GM19238 (cell line): ENCODE results near the gene OTOP2.

ENCODE experiments used
- DNase-seq: peaks from one replicate; pipeline ENCODE4 v3.0.0; 2011; ENCODE audit warnings: low spot score; ENCODE audit not compliant: insufficient read length

OTOP2 gene

DNA sequence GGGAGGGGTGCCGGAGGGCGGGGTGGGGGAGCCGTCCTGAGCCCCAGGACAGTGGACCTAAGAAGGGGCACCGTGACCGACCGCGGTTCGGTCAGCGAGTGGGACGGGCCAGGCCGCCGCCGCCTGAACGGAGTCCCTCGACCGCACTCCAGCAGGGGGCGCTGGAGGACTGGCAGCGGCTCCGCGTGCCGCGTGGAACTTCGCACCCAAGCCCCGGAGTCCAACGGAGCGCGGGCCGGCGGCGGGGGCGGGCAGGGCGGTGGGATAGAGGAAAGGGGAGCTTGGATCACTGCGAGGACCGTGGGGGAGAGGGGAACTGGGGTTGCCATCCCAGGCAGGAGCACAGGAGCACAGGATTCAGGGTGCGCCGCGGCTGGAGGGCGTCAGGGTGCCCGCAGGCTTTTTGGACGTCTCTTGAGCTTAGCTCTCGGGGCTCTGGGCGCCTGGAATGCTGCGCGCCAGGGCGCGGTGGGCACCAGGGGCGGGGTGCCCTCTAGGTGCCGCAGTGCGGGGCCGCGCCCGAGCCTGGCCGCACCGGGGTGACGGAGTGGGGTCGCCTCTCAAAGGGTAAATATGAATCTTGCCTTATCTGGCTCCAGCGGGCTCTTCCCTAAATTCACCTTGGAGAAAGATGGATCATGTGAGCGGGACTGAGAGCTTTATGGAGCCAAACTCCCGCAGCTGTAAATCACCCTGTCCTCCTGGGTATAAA lies 379 bp upstream of the OTOP2 start:
- DNase-seq = peak; percentile 76

- no peak for DNase-seq
Measured at GRCh38 chr17:74925242-74925641, 1.2 kb downstream of the OTOP2 start.

DNA sequence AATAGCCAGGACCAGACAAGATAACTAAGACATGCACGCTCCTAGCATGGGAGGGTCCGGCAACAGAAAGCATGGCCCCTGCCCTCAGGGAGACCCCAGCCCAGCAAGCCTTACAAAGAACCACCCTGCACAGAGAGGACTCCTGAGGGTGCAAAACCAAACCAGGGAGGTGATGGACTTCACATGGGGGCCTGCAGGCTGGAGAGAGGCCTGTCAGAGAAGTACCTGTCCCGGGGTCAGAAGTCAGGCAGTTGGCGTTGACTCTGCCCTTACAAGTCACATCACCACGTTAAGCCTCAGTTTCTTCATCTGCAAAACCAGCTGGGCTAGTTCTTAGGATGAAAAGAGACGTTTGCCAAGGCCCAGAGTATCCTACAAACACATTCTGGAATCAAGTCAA lies 4.7 kb downstream of the OTOP2 start:
- DNase-seq = no peak

- DNase-seq = no peak
Measured at GRCh38 chr17:74930535-74931036, 6.5 kb downstream of the OTOP2 start.

DNA sequence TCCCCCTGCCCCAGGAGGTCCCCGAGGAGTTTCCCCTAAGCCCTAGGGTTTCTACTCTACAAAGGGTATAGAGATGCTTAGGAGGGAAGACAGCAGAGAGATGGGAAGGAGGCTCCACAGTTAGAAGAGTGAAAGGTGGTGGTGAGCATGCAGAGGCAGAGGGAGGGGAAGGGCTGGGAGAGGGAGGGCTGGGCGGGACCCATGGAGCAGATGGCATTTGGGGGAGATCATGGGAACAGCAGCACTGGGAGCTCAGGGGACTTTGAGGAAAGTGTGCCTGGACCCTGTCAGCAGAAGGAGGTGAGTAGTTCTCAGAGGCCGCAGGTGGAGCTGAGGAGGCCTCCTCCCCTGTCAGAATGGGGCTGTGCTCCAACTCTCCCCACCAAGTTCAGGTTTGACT lies 11.0 kb downstream of the OTOP2 start:
- DNase-seq = no peak

DNA sequence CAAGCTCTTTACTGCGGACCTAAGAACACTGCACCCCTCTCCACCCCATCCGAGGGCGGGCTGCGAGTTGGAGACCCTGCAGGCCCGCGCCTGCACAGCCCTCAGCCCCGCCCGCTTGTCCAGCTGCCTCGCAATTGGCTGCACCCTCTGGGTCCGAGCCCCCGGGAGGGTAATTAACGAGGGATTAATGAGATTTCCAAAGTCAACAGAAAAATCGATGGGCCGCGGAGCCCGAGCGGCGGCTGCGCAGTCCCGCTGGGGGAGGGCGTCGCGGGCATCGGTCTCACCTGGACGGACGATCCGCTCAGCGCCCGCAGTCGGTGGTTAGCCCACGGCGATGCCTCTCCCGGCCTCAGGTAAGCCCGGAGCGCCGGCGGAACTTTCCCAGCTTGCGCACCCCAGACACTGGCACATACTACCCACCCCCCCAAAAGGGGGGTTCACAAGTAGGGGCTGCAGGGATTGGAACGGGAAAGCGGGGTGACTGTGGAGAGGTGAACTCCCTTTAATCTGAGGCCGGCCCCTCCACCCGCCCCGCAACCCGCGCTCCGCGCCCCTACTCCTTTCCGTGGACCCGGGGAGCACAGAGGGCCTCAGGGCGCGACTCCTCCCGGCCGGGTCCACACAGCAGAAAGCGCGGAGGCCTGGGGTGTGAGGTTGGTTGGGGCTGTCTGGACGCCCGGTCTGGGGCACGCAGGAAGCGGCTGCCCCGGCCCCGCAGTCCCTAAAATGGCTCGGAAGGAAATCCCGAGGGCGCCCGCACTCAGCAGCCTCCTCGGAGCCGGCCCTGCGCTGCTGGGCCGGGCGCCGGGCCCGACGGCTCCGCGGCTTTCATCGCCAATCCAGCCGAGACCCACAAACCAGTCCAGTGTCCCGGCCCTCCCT lies 11.8 kb downstream of the OTOP2 start, which contains the start of gene OTOP3:
Gene OTOP3, plus strand, starts transcription at position 314 of the 885 bp plus-strand sequence. Its CDS starts 24 bp downstream, at position 338.
- DNase-seq = no peak

DNA sequence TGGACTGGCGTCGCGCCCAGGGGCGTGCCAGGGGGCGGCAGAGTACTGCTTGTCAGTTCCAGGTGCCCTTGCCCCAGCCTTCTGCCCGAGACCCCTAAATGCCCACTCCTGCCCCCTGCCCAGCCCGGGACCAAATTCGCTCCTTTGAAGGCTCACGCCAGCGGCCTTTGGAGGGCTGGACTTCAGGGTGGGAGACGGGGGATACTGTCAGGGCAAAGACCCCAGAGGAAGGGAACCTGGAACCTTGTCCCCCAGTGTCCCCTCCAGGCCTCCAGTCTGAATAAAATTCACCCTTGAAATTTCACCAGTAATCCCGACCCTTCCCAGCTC lies 12.4 kb downstream of the OTOP2 start:
- no peak for DNase-seq

DNA sequence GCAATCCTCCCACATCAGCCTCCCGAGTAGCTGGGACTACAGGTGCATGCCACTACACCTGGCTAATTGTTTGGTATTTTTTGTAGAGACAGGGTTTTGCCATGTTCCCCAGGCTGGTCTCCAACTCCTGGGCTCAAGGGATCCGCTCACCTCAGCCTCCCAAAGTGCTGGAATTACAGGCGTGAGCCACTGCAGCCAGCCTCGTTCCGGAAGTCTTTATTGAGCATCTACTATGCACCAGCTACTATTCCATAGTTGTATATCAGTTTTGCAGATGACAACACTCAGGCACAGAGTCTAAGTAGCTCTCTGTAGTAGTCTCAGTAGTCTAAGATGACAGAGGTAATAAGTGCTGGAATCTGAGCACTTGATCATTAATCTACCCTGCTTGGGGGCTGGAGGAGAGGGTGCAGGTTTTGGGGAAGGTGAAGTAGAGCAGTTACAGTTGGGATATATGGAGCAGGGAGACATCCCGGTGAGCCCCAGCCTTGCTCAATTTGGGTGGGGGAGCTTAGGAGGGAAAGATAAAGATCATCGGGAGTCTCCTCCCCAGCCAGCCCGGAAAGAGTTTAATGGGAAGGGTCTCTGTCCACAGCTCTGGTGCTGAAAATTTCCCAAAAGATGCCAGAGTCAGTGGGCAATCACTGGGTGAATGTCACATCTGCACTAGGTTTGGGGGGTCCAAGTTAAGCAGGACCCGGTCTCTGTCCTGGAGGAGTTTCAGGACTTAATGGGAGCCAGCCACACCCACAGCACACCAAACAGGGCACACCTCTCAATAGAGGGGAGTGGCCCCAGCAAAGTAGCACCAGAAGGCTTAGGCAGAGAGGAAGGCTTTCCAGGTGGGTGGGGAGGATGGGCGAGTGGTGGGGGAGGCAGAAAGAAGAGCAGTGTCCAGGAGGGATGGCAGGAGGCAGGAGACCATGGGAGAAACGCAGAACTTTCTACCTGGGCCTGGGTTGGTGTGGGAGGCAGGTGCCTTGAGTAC lies 13.3 kb downstream of the OTOP2 start:
- DNase-seq = no peak

DNA sequence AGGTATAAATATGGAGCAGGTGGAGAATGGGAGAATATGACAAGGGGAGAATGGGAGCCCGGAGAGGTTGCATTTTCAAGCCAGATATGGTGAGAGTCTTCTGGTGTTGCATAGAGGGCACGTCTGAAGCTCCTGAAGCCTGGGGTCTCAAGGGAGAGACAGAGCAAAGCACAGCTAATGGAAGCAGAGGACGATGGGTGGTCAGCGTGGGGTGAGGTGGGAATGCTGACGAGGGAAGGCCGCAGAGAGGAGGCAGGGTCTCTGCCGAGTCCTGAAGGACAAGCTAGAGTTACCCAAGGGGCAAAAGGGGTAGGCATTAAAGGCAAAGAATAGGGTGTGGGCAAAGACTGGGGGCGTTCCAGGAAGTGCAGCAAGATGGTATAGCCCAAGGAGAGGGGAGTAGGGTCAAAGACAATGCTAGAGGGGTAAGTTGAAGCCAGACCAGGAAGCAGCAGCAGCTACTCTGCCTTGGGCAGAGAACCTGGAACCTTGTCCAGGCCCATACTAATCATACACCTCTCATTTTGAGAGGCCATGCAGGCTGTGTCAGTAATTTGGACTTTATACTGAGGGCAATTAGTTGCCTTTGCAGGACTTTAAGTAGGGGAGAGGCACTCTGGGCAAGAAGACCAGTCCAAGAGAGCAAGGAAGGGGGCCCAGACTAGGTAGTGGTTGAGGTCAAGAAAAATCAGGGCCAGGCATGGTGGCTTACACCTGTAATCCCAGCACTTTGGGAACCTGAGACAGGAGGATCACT lies 14.3 kb downstream of the OTOP2 start:
- DNase-seq = no peak

- DNase-seq = no peak
Measured at GRCh38 chr17:74939534-74939933, 15.5 kb downstream of the OTOP2 start.

DNA sequence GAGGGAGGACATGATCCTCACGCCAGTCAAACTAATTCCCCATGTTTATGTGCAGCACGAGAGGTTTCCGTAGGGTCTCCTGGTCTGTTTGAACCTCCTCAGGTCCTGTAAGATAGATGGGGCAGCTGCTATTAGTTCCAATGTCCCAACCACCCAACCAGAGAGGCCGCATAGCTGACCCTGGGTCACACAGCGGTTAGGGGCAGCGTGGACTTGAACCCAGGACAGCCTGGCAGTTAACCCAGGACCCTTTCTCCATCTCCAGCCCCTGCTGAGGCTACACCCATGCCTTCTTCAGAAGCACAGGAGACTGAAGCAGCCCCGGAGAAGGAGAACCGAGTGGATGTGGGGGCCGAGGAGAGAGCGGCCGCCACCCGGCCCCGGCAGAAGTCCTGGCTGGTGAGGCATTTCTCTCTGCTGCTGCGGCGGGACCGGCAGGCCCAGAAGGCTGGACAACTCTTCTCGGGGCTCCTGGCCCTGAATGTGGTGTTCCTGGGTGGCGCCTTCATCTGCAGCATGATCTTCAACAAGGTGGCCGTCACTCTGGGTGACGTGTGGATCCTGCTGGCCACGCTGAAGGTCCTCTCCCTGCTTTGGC lies 17.2 kb downstream of the OTOP2 start:
- DNase-seq = no peak

DNA sequence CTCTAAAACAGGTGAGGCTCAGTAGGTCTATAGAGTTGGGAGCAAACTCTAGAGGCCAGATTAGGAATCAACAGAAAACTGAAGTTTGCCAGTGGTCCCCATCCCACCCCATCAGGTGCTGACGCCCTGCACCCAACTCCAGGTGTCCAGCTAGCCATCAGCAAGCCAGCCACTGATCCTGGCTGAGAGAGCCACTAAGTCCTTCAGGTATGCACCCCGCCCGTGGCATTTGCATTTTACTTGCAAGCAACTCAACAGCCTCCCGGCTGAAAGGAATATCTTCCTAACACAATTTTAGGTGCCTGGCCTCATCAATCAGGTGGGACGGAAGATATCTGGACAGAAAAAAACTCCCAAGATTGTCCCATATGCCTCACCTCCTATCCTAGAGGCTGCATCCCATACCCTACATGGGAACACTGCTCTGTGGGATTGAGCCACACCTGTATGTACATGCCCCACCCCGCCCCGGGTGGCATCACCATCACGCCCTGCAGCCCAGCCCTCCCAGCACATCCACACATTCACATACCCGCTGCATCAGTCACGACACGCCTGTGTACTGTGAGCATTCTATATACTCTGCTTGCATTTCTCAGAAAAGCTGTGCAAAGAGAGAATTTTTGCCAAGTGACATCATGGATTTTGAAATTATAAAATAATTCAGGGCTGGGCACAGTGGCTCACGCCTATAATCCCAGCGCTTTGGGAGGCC lies 19.9 kb downstream of the OTOP2 start:
- DNase-seq = no peak

- peak; percentile 47 for DNase-seq
Measured at GRCh38 chr17:74945543-74945942, 21.5 kb downstream of the OTOP2 start.

- DNase-seq = no peak
Measured at GRCh38 chr17:74946641-74947040, 22.6 kb downstream of the OTOP2 start.

- no peak for DNase-seq
Measured at GRCh38 chr17:74947041-74947754, 23.1 kb downstream of the OTOP2 start.

- no peak for DNase-seq
Measured at GRCh38 chr17:74949455-74950115, 25.5 kb downstream of the OTOP2 start.

- DNase-seq = no peak
Measured at GRCh38 chr17:74950207-74950606, 26.1 kb downstream of the OTOP2 start.

GRCh38 chr17:74951065-74951464 lies 27.0 kb downstream of the OTOP2 start:
- no peak for DNase-seq
